ENCODE results near the gene KPNA6. TPM values are rescaled to one million over a fixed set of nuclear protein-coding genes. Genes with fewer than 3 reads are reported as not detected.

Gene KPNA6
- total RNA-seq, 1 experiment from 2014 or later, result 114 TPM

- Histone ChIP-seq H3K14ac (ENCODE audit: insufficient read depth, low read length) (no peak overlapping the region), H3K56ac (ENCODE audit: insufficient read length, low read depth, low read length) (no peak overlapping the region), H3K79me2 (ENCODE audit: insufficient read depth, low read length) (no peaks in the 10 kb centered on the region), H3T11ph (ENCODE audit: low read length) (no peak overlapping the region), H3K4ac (ENCODE audit: low read depth, low read length) (no peak overlapping the region), H3K27ac (ENCODE audit: insufficient read length, low read depth, low read length) (no peak overlapping the region), H3K18ac (ENCODE audit: insufficient read length, low read depth, low read length) (no peak overlapping the region), H3K4me1 (ENCODE audit: insufficient read depth, low read length) (no peaks in the 10 kb centered on the region), H3K4me2 (ENCODE audit: insufficient read depth, insufficient read length, low read length) (no peak overlapping the region), H2BK120ac (ENCODE audit: low read depth, low read length, poor library complexity, severe bottlenecking) (no peak overlapping the region), H2BK15ac (ENCODE audit: low read depth, low read length) (no peak overlapping the region), H4K20me1 (ENCODE audit: control insufficient read depth, insufficient read depth, insufficient read length) (no peaks in the 10 kb centered on the region), H2BK5ac (ENCODE audit: insufficient read length, low read length) (no peak overlapping the region), H3K9me3 (ENCODE audit: control insufficient read depth, low read depth, low read length) (no peaks in the 10 kb centered on the region), H2BK20ac (ENCODE audit: low read depth, low read length, poor library complexity, severe bottlenecking) (no peak overlapping the region), H4K8ac (replicated peaks; ENCODE audit: insufficient read length, low read depth, low read length) (no peak overlapping the region), H3K23me2 (ENCODE audit: insufficient read length, low read depth, low read length, poor library complexity, severe bottlenecking) (no peaks in the 10 kb centered on the region), H4K91ac (ENCODE audit: insufficient read length, low read depth, low read length) (no peak overlapping the region), H3K27me3 (ENCODE audit: insufficient read depth, low read length) (no peaks in the 10 kb centered on the region), H3K79me1 (ENCODE audit: insufficient read depth, low read depth, low read length, poor library complexity, severe bottlenecking) (no peaks in the 10 kb centered on the region), H2BK12ac (ENCODE audit: insufficient read length, low read depth, low read length) (no peak overlapping the region), H2AFZ (ENCODE audit: low read length) (no peak overlapping the region), H3K23ac (ENCODE audit: insufficient read length, low read depth, low read length) (no peak overlapping the region), H4K5ac (ENCODE audit: insufficient read length, low read depth, low read length) (no peak overlapping the region), H2AK5ac (ENCODE audit: insufficient read length, low read length) (no peak overlapping the region), H3K9ac (ENCODE audit: extremely low read depth, insufficient read length, low read length) (no peak overlapping the region)
- no peaks in the 10 kb centered on the region for H3K9me3 Mint-ChIP-seq
- no peak overlapping the region for H3K27ac Mint-ChIP-seq
- no peak overlapping the region; a peak in 1 of 5 replicates for H3K4me3 Mint-ChIP-seq
- H3K36me3 Mint-ChIP-seq (ENCODE audit: insufficient read depth in 1 of 3, low read depth in 3 of 3), result peaks cover 32 to 65% (median 61%) of the 10 kb centered on the region in 3 experiments
- no peak for DNase-seq
- H3K27me3 Mint-ChIP-seq (ENCODE audit: low read depth), result no peaks in the 10 kb centered on the region
- peaks cover 0 to 6% of the 10 kb centered on the region in 2 experiments; a peak in 1 of 4 replicates for H3K4me1 Mint-ChIP-seq
- TF ChIP-seq, protein P1, sequence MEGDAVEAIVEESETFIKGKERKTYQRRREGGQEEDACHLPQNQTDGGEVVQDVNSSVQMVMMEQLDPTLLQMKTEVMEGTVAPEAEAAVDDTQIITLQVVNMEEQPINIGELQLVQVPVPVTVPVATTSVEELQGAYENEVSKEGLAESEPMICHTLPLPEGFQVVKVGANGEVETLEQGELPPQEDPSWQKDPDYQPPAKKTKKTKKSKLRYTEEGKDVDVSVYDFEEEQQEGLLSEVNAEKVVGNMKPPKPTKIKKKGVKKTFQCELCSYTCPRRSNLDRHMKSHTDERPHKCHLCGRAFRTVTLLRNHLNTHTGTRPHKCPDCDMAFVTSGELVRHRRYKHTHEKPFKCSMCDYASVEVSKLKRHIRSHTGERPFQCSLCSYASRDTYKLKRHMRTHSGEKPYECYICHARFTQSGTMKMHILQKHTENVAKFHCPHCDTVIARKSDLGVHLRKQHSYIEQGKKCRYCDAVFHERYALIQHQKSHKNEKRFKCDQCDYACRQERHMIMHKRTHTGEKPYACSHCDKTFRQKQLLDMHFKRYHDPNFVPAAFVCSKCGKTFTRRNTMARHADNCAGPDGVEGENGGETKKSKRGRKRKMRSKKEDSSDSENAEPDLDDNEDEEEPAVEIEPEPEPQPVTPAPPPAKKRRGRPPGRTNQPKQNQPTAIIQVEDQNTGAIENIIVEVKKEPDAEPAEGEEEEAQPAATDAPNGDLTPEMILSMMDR (conservative IDR thresholded peaks at IDR 0.05), result no peak
- WGBS (ENCODE audit: extremely low coverage, insufficient read length, low lambda C conversion rate), result no CpG with 5 or more reads among the region's 4 CpGs
These were observed 8.4 kb upstream of the KPNA6 start for GRCh38 chr1:32099426-32099825.

Data from H9 (cell line).